Ishikawa (cell line): ENCODE results near the gene RNF25.

Experiments used
- EP300 ChIP-seq: IDR thresholded peaks from 2 replicates; pipeline ENCODE4 v1.6.1; 2012; ENCODE audit warnings: borderline replicate concordance
- FOXM1 ChIP-seq: IDR thresholded peaks from 2 replicates; pipeline ENCODE4 v1.6.1; 2012; ENCODE audit warnings: low read depth, borderline replicate concordance
- TAF1 ChIP-seq: IDR thresholded peaks from 2 replicates; pipeline ENCODE4 v1.6.1; 2012; ENCODE audit warnings: low read depth, mild to moderate bottlenecking

DNA sequence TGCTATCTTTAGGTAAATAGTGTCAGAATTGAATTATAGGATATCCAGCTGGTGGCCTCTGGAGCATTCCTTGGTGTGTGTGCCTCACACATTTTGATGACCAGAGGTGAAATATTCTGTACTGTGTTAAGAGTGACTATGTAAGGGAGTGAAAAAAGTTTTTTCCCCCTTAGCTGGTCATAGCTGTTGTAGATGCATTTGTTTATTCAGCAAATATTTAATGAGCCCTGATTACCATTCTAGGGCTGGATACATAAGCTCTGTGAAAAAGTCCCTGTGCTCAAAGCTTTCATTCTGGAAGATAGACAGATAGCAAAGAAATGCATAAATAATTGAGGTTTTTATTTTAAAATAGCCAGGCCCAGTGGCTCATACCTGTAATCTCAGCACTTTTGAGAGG, 49.7 kb upstream of the RNF25 start:
- TF ChIP-seq EP300 (no peak), FOXM1 (no peak), TAF1 (no peak)
